ENCODE results near the gene FGF18.

FGF18 gene

DNA sequence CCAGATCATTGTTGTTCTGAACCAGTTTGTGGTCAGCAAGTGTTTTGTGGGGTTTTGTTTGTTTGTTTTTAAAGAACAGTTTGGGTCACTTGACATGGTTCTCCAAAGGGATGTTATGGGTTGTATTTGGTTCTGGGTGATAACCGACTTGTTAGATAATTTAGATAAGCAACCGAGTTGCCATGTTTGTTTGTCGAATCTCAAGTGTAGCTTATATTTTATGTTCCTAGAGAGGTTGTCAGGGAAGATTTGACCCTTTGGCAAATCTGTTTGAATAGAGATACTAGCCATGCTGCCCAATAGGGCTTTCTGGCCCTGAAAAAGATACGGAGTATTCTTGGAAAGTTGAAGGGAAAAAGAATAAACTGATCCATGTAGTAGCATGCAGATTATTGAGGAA is 12.2 kb upstream of the FGF18 start:
- Histone ChIP-seq H3K27me3 (ENCODE audit: low read depth, low read length) (no peaks in the 10 kb centered on the region), H2AFZ (ENCODE audit: low read depth, low read length) (no peak overlapping the region), H3K4me1 (ENCODE audit: low read length) (no peaks in the 10 kb centered on the region), H3K27ac (ENCODE audit: low read length) (no peak overlapping the region), H3K9me3 (ENCODE audit: insufficient read depth, low read length) (no peaks in the 10 kb centered on the region), H3K9ac (ENCODE audit: low read length) (no peak overlapping the region), H3K36me3 (replicated peaks; ENCODE audit: low read depth, low read length) (peaks cover 58% of the 10 kb centered on the region), H3K79me2 (ENCODE audit: low read length) (peaks cover 67% of the 10 kb centered on the region), H4K20me1 (ENCODE audit: insufficient read depth, low read length) (peaks cover 72% of the 10 kb centered on the region), H3K4me2 (ENCODE audit: low read length) (no peak overlapping the region), H3K4me3 (ENCODE audit: low read length) (no peak overlapping the region)
- TF ChIP-seq EZH2phosphoT487 (IDR thresholded peaks at IDR 0.05; ENCODE audit: low read depth): no peak
- TF ChIP-seq, protein P1, sequence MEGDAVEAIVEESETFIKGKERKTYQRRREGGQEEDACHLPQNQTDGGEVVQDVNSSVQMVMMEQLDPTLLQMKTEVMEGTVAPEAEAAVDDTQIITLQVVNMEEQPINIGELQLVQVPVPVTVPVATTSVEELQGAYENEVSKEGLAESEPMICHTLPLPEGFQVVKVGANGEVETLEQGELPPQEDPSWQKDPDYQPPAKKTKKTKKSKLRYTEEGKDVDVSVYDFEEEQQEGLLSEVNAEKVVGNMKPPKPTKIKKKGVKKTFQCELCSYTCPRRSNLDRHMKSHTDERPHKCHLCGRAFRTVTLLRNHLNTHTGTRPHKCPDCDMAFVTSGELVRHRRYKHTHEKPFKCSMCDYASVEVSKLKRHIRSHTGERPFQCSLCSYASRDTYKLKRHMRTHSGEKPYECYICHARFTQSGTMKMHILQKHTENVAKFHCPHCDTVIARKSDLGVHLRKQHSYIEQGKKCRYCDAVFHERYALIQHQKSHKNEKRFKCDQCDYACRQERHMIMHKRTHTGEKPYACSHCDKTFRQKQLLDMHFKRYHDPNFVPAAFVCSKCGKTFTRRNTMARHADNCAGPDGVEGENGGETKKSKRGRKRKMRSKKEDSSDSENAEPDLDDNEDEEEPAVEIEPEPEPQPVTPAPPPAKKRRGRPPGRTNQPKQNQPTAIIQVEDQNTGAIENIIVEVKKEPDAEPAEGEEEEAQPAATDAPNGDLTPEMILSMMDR (IDR thresholded peaks at IDR 0.05; ENCODE audit: low read depth, low read length): no peak

DNA sequence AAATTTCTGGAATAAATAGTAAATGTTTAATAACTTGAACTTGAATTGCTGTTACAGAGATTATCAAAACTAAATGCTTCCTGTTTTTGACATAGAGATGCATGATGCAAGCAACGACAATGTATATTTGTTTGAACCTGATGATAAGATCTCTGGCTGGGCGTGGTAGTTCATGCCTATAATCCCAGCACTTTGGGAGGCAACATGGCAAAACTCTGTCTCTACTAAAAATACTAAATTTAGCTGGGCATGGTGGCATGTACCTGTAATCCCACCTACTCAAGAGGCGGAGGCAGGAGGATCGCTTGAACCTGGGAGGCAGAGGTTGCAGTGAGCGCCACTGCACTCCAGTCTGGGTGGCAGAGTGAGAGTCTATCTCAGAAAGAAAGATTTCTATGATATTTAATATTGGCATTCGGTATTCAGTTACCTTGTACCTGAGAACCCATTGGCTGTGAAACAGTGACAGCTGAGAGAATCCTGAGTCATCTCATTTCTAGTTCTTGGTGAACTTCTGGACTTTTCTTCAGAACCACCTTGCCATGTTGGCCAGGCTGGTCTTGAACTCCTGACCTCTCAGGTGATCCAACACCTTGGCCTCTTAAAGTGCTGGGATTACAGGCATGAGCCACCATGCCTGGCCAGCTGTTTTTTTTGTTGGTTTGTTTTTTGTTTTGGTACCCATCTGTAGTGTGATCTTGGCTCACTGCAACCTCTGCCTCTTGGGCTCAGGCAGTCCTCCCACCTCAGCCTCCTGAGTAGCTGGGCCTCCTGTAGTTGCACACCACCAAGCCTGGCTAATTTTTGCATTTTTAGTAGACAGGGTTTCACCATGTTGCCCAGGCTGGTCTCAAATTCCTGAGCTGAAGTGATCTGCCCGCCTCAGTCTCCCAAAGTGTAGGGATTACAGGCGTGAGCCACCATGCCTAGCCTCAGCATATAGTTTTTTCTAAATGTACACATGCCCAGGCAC is 10.0 kb upstream of the FGF18 start:
- Histone ChIP-seq H3K9ac (ENCODE audit: low read length) (no peak overlapping the region), H3K4me1 (ENCODE audit: low read length) (no peaks in the 10 kb centered on the region), H3K36me3 (replicated peaks; ENCODE audit: low read depth, low read length) (peaks cover 73% of the 10 kb centered on the region), H3K79me2 (ENCODE audit: low read length) (peaks cover 68% of the 10 kb centered on the region), H2AFZ (ENCODE audit: low read depth, low read length) (no peak overlapping the region), H3K4me2 (ENCODE audit: low read length) (no peak overlapping the region), H4K20me1 (ENCODE audit: insufficient read depth, low read length) (peaks cover 91% of the 10 kb centered on the region), H3K27ac (ENCODE audit: low read length) (no peak overlapping the region), H3K4me3 (ENCODE audit: low read length) (no peak overlapping the region), H3K9me3 (ENCODE audit: insufficient read depth, low read length) (no peaks in the 10 kb centered on the region), H3K27me3 (ENCODE audit: low read depth, low read length) (no peaks in the 10 kb centered on the region)
- TF ChIP-seq, protein P1 (IDR thresholded peaks at IDR 0.05; ENCODE audit: low read depth, low read length): no peak
- TF ChIP-seq EZH2phosphoT487 (IDR thresholded peaks at IDR 0.05; ENCODE audit: low read depth): no peak

DNA sequence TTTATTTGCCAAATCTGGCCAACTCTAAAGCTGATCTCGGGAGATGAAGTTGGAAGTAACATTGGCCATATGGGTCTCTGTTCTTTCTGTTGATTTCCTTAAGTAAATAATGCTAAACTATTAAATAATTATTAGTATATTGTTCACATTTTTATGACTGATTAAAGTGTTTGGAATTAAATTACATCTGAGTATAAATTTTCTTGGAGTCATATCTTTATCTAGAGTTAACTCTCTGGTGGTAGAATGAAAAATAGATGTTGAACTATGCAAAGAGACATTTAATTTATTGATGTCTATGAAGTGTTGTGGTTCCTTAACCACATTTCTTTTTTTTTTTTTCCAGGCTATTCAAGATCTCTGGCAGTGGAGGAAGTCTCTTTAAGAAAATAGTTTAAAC is 9.3 kb upstream of the FGF18 start:
- Histone ChIP-seq H3K36me3 (replicated peaks; ENCODE audit: low read depth, low read length) (peaks cover 71% of the 10 kb centered on the region), H3K27ac (ENCODE audit: low read length) (no peak overlapping the region), H3K4me1 (ENCODE audit: low read length) (no peaks in the 10 kb centered on the region), H3K9ac (ENCODE audit: low read length) (no peak overlapping the region), H3K9me3 (ENCODE audit: insufficient read depth, low read length) (no peaks in the 10 kb centered on the region), H3K4me2 (ENCODE audit: low read length) (no peak overlapping the region), H3K27me3 (ENCODE audit: low read depth, low read length) (no peaks in the 10 kb centered on the region), H2AFZ (ENCODE audit: low read depth, low read length) (no peak overlapping the region), H3K79me2 (ENCODE audit: low read length) (peaks cover 62% of the 10 kb centered on the region), H3K4me3 (ENCODE audit: low read length) (no peak overlapping the region), H4K20me1 (ENCODE audit: insufficient read depth, low read length) (peaks cover 87% of the 10 kb centered on the region)
- TF ChIP-seq, protein P1 (IDR thresholded peaks at IDR 0.05; ENCODE audit: low read depth, low read length): no peak
- no peak for TF ChIP-seq EZH2phosphoT487 (IDR thresholded peaks at IDR 0.05; ENCODE audit: low read depth)

DNA sequence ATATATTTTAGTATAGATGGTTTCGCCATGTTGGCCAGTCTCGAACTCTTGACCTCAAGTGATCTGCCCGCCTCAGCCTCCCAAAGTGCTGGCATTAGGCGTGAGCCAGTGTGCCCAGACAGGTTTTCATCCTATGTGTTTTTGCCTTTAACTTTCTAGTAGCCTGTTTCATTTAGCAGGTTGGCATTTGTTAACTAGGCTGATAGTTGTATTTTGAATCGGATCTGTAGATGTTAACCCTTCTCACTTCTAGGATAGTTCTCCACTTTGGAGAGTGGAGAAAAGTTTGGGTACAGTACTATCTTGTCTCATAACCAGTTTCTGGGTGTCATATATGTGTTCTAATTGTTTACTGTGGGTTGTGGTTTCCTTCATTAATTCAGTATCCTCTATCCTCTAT is 7.3 kb upstream of the FGF18 start:
- Histone ChIP-seq H3K4me3 (ENCODE audit: low read length) (no peak overlapping the region), H3K36me3 (replicated peaks; ENCODE audit: low read depth, low read length) (peaks cover 54% of the 10 kb centered on the region), H3K27ac (ENCODE audit: low read length) (no peak overlapping the region), H3K79me2 (ENCODE audit: low read length) (peaks cover 42% of the 10 kb centered on the region), H4K20me1 (ENCODE audit: insufficient read depth, low read length) (peaks cover 84% of the 10 kb centered on the region), H3K9me3 (ENCODE audit: insufficient read depth, low read length) (no peaks in the 10 kb centered on the region), H2AFZ (ENCODE audit: low read depth, low read length) (no peak overlapping the region), H3K4me2 (ENCODE audit: low read length) (no peak overlapping the region), H3K27me3 (ENCODE audit: low read depth, low read length) (no peaks in the 10 kb centered on the region), H3K4me1 (ENCODE audit: low read length) (no peaks in the 10 kb centered on the region), H3K9ac (ENCODE audit: low read length) (no peak overlapping the region)
- no peak for TF ChIP-seq EZH2phosphoT487 (IDR thresholded peaks at IDR 0.05; ENCODE audit: low read depth)
- TF ChIP-seq, protein P1 (IDR thresholded peaks at IDR 0.05; ENCODE audit: low read depth, low read length): no peak
